Body of pancreas (tissue), 4 donors: ENCODE results near the gene MCTP2.

Experiments
- CTCF ChIP-seq, 7 experiments: fragments of 450-650 bp in 4 of 7; fragments of 200-600 bp in 3 of 7; sonication (generic) in 3 of 7; IDR thresholded peaks; one replicate each; pipeline ENCODE4 v1.5.1; 2016 to 2019; ENCODE audit warnings: antibody characterized with exemption in 7 of 7
- POLR2A ChIP-seq, 3 donors: fragments of 450-650 bp; IDR thresholded peaks; one replicate each; pipeline ENCODE4 v1.6.1; 2016; ENCODE audit warnings: antibody characterized with exemption in 3 of 3, mild to moderate bottlenecking in 2 of 3

GRCh38 chr15:94441760-94442159 is 210.4 kb downstream of the MCTP2 start:
- no peak for TF ChIP-seq POLR2A (IDR thresholded peaks at IDR 0.05)
- no peak for TF ChIP-seq CTCF (IDR thresholded peaks at IDR 0.05)
